ENCODE results near the gene CD55.

- TF ChIP-seq REST (IDR thresholded peaks at IDR 0.05; ENCODE audit: unreplicated experiment) (no peak), CTCF (conservative IDR thresholded peaks at IDR 0.05; ENCODE audit: low read depth in 2 of 2) (no peak), POLR2AphosphoS5 (IDR thresholded peaks at IDR 0.05; ENCODE audit: low read depth) (no peak), CREB1 (CRISPR knock-in tag; IDR thresholded peaks at IDR 0.05; ENCODE audit: low read depth) (no peak), EZH2 (IDR thresholded peaks at IDR 0.05; ENCODE audit: low read depth, unreplicated experiment) (no peak), JUNB (IDR thresholded peaks at IDR 0.05; ENCODE audit: unreplicated experiment) (no peak), EZH2phosphoT487 (IDR thresholded peaks at IDR 0.05; ENCODE audit: unreplicated experiment) (no peak), ETS1 (IDR thresholded peaks at IDR 0.05) (no peak), ZNF462 (CRISPR knock-in tag; IDR thresholded peaks at IDR 0.05) (no peak), ZNF331 (CRISPR knock-in tag; IDR thresholded peaks at IDR 0.05; ENCODE audit: low read depth) (no peak)
These were observed 39.4 kb upstream of the CD55 start for GRCh38 chr1:207282058-207282457.

Measured in GM23338 (cell line).